HEK293 (cell line): ENCODE data around the gene TFAP2E.
A peak's percentile ranks its signal among the peaks of the same experiment; 100 is the strongest.

Experiments used
- BCL11B ChIP-seq: fragments of 450-650 bp; formaldehyde crosslinking; IDR thresholded peaks from 2 replicates; pipeline ENCODE4 v1.5.1; 2016; ENCODE audit warnings: low read depth, missing biosample characterization, missing genetic modification characterization
- HOXC10 ChIP-seq: sonication (generic); formaldehyde crosslinking; IDR thresholded peaks from 2 replicates; pipeline ENCODE4 v1.8.1; 2023; ENCODE audit warnings: mild to moderate bottlenecking, missing genetic modification reagents
- KLF8 ChIP-seq: fragments of 450-650 bp; formaldehyde crosslinking; IDR thresholded peaks from 2 replicates; pipeline ENCODE4 v1.5.1; 2016; ENCODE audit warnings: missing biosample characterization, missing genetic modification characterization
- MYNN ChIP-seq: fragments of 450-650 bp; formaldehyde crosslinking; IDR thresholded peaks from 2 replicates; pipeline ENCODE4 v1.5.1; 2016; ENCODE audit warnings: missing biosample characterization, missing genetic modification characterization, borderline replicate concordance
- MZF1 ChIP-seq: fragments of 450-650 bp; formaldehyde crosslinking; IDR thresholded peaks from 2 replicates; pipeline ENCODE4 v1.5.1; 2017; ENCODE audit warnings: missing biosample characterization, missing genetic modification characterization, borderline replicate concordance
- RBAK ChIP-seq: fragments of 450-650 bp; formaldehyde crosslinking; IDR thresholded peaks from 2 replicates; pipeline ENCODE4 v1.5.1; 2016; ENCODE audit warnings: missing biosample characterization, missing genetic modification characterization
- SCRT2 ChIP-seq: fragments of 450-650 bp; formaldehyde crosslinking; IDR thresholded peaks from 2 replicates; pipeline ENCODE4 v1.5.1; 2016; ENCODE audit warnings: missing biosample characterization, missing genetic modification characterization
- YY1 ChIP-seq: fragments of 450-650 bp; formaldehyde crosslinking; IDR thresholded peaks from 2 replicates; pipeline ENCODE4 v1.5.1; 2018; ENCODE audit warnings: missing biosample characterization, missing genetic modification characterization
- ZEB2 ChIP-seq: fragments of 450-650 bp; formaldehyde crosslinking; IDR thresholded peaks from 2 replicates; pipeline ENCODE4 v1.5.1; 2016; ENCODE audit warnings: missing biosample characterization, missing genetic modification characterization
- ZNF146 ChIP-seq: fragments of 450-650 bp; formaldehyde crosslinking; IDR thresholded peaks from 2 replicates; pipeline ENCODE4 v1.5.1; 2016; ENCODE audit warnings: missing biosample characterization, missing genetic modification characterization
- ZNF155 ChIP-seq: fragments of 450-650 bp; formaldehyde crosslinking; IDR thresholded peaks from 2 replicates; pipeline ENCODE4 v1.5.1; 2016; ENCODE audit warnings: missing biosample characterization, missing genetic modification characterization
- ZNF169 ChIP-seq: fragments of 450-650 bp; formaldehyde crosslinking; IDR thresholded peaks from 2 replicates; pipeline ENCODE4 v1.5.1; 2016; ENCODE audit warnings: missing biosample characterization, missing genetic modification characterization
- ZNF18 ChIP-seq: fragments of 450-650 bp; formaldehyde crosslinking; IDR thresholded peaks from 2 replicates; pipeline ENCODE4 v1.5.1; 2016; ENCODE audit warnings: missing biosample characterization, missing genetic modification characterization
- ZNF202 ChIP-seq: fragments of 450-650 bp; formaldehyde crosslinking; IDR thresholded peaks from 2 replicates; pipeline ENCODE4 v1.5.1; 2016; ENCODE audit warnings: missing biosample characterization, missing genetic modification characterization, borderline replicate concordance
- ZNF223 ChIP-seq: fragments of 450-650 bp; formaldehyde crosslinking; IDR thresholded peaks from 2 replicates; pipeline ENCODE4 v1.5.1; 2016; ENCODE audit warnings: missing biosample characterization, missing genetic modification characterization
- ZNF274 ChIP-seq, 2 experiments: fragments of 200-500 bp in 1 of 2; fragments of 450-650 bp in 1 of 2; sonication (Bioruptor generic) in 1 of 2; formaldehyde crosslinking in 1 of 2; IDR thresholded peaks; 2 replicates each; pipeline versions ENCODE4 v1.5.1 to v1.6.1; 2014 to 2016; ENCODE audit warnings: borderline replicate concordance in 1 of 2, inconsistent platforms in 1 of 2, low read length in 1 of 2, missing biosample characterization in 1 of 2, missing genetic modification characterization in 1 of 2
- ZNF280C ChIP-seq: fragments of 450-650 bp; formaldehyde crosslinking; IDR thresholded peaks from 2 replicates; pipeline ENCODE4 v1.5.1; 2016; ENCODE audit warnings: missing biosample characterization, missing genetic modification characterization
- ZNF335 ChIP-seq: fragments of 450-650 bp; formaldehyde crosslinking; conservative IDR thresholded peaks from 2 replicates; pipeline ENCODE4 v1.5.1; 2016; ENCODE audit warnings: missing biosample characterization, missing genetic modification characterization
- ZNF350 ChIP-seq: fragments of 450-650 bp; formaldehyde crosslinking; IDR thresholded peaks from 2 replicates; pipeline ENCODE4 v1.5.0; 2017; ENCODE audit warnings: missing biosample characterization, mild to moderate bottlenecking, missing genetic modification characterization
- ZNF394 ChIP-seq: fragments of 450-650 bp; formaldehyde crosslinking; IDR thresholded peaks from 2 replicates; pipeline ENCODE4 v1.5.1; 2016; ENCODE audit warnings: missing biosample characterization, missing genetic modification characterization, mild to moderate bottlenecking, moderate library complexity, borderline replicate concordance
- ZNF501 ChIP-seq: fragments of 450-650 bp; formaldehyde crosslinking; IDR thresholded peaks from 2 replicates; pipeline ENCODE4 v1.5.1; 2016; ENCODE audit warnings: missing biosample characterization, missing genetic modification characterization
- ZNF521 ChIP-seq: fragments of 450-650 bp; formaldehyde crosslinking; IDR thresholded peaks from 2 replicates; pipeline ENCODE4 v1.5.1; 2017; ENCODE audit warnings: missing biosample characterization, mild to moderate bottlenecking, missing genetic modification characterization
- ZNF549 ChIP-seq: fragments of 450-650 bp; IDR thresholded peaks from 2 replicates; pipeline ENCODE4 v1.5.1; 2018; ENCODE audit warnings: missing biosample characterization, missing genetic modification characterization, mild to moderate bottlenecking, inconsistent platforms, moderate library complexity
- ZNF558 ChIP-seq: fragments of 450-650 bp; formaldehyde crosslinking; IDR thresholded peaks from 2 replicates; pipeline ENCODE4 v1.5.1; 2016; ENCODE audit warnings: missing biosample characterization, missing genetic modification characterization
- ZNF571 ChIP-seq: fragments of 450-650 bp; formaldehyde crosslinking; IDR thresholded peaks from 2 replicates; pipeline ENCODE4 v1.5.0; 2017; ENCODE audit warnings: missing biosample characterization, missing genetic modification characterization
- ZNF610 ChIP-seq: fragments of 450-650 bp; formaldehyde crosslinking; IDR thresholded peaks from 2 replicates; pipeline ENCODE4 v1.5.1; 2016; ENCODE audit warnings: missing biosample characterization, missing genetic modification characterization, borderline replicate concordance
- ZNF629 ChIP-seq: fragments of 450-650 bp; formaldehyde crosslinking; IDR thresholded peaks from 2 replicates; pipeline ENCODE4 v1.5.1; 2017; ENCODE audit warnings: missing biosample characterization, missing genetic modification characterization
- ZNF660 ChIP-seq: fragments of 450-650 bp; IDR thresholded peaks from 2 replicates; pipeline ENCODE4 v1.5.1; 2018; ENCODE audit warnings: missing biosample characterization, mild to moderate bottlenecking, missing genetic modification characterization
- ZNF768 ChIP-seq: fragments of 450-650 bp; formaldehyde crosslinking; IDR thresholded peaks from 2 replicates; pipeline ENCODE4 v1.5.1; 2018; ENCODE audit warnings: missing biosample characterization, mild to moderate bottlenecking, missing genetic modification characterization
- ZSCAN4 ChIP-seq: fragments of 450-650 bp; formaldehyde crosslinking; IDR thresholded peaks from 2 replicates; pipeline ENCODE4 v1.5.1; 2017; ENCODE audit warnings: missing biosample characterization, missing genetic modification characterization
- TF ChIP-seq, protein P1 (sequence below): fragments of 450-650 bp; formaldehyde crosslinking; IDR thresholded peaks from 2 replicates; pipeline ENCODE4 v1.5.1; 2017; ENCODE audit warnings: missing biosample characterization, mild to moderate bottlenecking, missing genetic modification characterization, moderate library complexity
- TF ChIP-seq, protein P2 (sequence below): fragments of 450-650 bp; formaldehyde crosslinking; IDR thresholded peaks from 2 replicates; pipeline ENCODE4 v1.5.1; 2016; ENCODE audit warnings: missing biosample characterization, missing genetic modification characterization

Gene TFAP2E

DNA sequence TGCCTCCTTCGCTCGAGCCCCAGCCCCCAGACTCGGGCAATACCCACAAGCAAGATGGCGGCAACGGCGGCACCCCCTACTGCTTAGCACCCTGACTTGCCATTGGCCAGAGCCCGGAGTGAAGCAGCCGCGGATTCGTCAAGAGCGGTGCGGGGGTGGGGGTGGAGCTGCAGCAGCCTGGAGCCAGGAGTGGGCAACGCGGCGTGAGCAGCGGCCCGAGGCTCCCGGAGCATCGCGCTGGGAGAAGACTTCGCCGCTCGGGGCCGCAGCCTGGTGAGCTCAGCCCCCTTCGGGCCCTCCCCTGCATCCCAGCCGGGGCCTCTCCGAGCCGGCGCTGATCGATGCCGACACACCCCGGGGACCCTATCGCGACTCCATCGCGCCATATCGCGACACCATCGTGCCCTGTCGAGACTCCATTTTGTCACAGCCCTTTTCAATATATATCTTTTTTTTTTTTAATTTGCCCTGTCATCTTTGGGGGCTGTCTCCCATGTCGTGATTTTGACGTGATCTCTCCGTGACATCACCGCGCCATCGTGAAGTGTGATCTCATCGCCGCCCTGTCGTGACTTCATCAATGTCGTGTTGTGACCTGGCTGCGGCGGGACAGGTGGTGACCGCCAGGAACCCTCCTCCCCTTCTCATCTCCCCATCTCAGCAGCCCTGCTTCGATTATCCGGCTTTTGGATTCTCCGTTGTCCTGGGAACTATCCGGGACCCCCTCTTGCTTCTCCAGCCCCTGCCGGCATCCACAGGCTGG is 15.3 kb upstream of the TFAP2E start, which contains the start of gene NCDN (continued):
- TF ChIP-seq ZNF335 (tag by site-specific recombination) (peak; percentile 62; the same call in 1 of the 2 replicates), ZNF549 (tag by site-specific recombination) (no peak), ZNF202 (tag by site-specific recombination) (no peak), ZNF350 (tag by site-specific recombination) (no peak), RBAK (tag by site-specific recombination) (no peak), ZNF660 (tag by site-specific recombination) (no peak; the same call in 1 of the 2 replicates), YY1 (tag by site-specific recombination) (peak; percentile 100), ZNF394 (tag by site-specific recombination) (peak; percentile 80; the same call in 1 of the 2 replicates), ZNF571 (tag by site-specific recombination) (no peak), ZNF768 (no peak), ZNF610 (tag by site-specific recombination) (peak; percentile 75; the same call in 1 of the 2 replicates), ZNF521 (tag by site-specific recombination) (no peak), ZNF155 (no peak), KLF8 (peak; percentile 99), BCL11B (tag by site-specific recombination) (0 out of 2 replicates have a peak, but pooled peaks have one; percentile 72), ZEB2 (tag by site-specific recombination) (peak; percentile 94), ZNF223 (tag by site-specific recombination) (peak; percentile 77; the same call in 1 of the 2 replicates), ZSCAN4 (tag by site-specific recombination) (peak; percentile 50), ZNF146 (tag by site-specific recombination) (no peak), MZF1 (tag by site-specific recombination) (peak; percentile 22; the same call in 1 of the 2 replicates), ZNF501 (tag by site-specific recombination) (peak; percentile 60), ZNF18 (peak; percentile 70; the same call in 1 of the 2 replicates), MYNN (no peak; the same call in 1 of the 2 replicates), HOXC10 (CRISPR knock-in tag) (no peak), ZNF274 (IDR thresholded peaks at IDR 0.05; ENCODE audit: low read length) (no peak), ZNF274 (tag by site-specific recombination; IDR thresholded peaks at IDR 0.05; ENCODE audit: borderline replicate concordance) (no peak), ZNF169 (tag by site-specific recombination) (no peak), ZNF629 (peak; percentile 89), ZNF558 (tag by site-specific recombination) (no peak), ZNF280C (tag by site-specific recombination) (no peak), SCRT2 (tag by site-specific recombination) (no peak)
- TF ChIP-seq, protein P1, sequence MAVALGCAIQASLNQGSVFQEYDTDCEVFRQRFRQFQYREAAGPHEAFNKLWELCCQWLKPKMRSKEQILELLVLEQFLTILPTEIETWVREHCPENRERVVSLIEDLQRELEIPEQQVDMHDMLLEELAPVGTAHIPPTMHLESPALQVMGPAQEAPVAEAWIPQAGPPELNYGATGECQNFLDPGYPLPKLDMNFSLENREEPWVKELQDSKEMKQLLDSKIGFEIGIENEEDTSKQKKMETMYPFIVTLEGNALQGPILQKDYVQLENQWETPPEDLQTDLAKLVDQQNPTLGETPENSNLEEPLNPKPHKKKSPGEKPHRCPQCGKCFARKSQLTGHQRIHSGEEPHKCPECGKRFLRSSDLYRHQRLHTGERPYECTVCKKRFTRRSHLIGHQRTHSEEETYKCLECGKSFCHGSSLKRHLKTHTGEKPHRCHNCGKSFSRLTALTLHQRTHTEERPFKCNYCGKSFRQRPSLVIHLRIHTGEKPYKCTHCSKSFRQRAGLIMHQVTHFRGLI (tag by site-specific recombination) = no peak
- TF ChIP-seq, protein P2, sequence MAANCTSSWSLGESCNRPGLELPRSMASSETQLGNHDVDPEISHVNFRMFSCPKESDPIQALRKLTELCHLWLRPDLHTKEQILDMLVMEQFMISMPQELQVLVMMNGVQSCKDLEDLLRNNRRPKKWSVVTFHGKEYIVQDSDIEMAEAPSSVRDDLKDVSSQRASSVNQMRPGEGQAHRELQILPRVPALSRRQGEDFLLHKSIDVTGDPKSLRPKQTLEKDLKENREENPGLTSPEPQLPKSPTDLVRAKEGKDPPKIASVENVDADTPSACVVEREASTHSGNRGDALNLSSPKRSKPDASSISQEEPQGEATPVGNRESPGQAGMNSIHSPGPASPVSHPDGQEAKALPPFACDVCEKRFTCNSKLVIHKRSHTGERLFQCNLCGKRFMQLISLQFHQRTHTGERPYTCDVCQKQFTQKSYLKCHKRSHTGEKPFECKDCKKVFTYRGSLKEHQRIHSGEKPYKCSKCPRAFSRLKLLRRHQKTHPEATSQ (tag by site-specific recombination) = 0 out of 2 replicates have a peak, but pooled peaks have one; percentile 37
